Measurements from ENCODE around the gene TRABD2A. TPM values are rescaled to one million over a fixed set of nuclear protein-coding genes. Genes with fewer than 3 reads are reported as not detected.
A peak's percentile ranks its signal among the peaks of the same experiment; 100 is the strongest.

The TRABD2A gene
- total RNA-seq, 1 experiment from 2014 or later: 1.7 TPM

DNA sequence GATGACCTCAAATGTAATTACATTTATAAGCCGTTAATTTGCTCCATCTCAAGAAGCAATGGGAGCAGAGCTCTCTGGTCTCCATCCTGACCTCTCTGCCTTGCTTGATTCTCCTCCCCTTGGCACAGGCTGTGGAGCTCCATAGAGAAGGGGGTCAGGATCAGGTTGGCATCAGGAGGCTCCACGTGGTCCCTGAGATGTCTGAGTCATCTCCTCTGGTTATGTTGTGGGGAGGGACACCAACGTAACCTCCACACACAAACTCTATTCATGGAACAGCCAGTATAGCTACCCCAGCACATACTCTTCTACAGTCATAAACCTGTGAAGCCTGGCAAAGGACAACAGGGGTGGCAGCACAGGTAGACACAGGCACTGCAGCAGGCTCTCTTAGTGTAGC is 29.0 kb downstream of the TRABD2A start:
- Histone ChIP-seq H3K4me2 (ENCODE audit: insufficient read depth, insufficient read length, low read length) (no peak overlapping the region), H2BK15ac (ENCODE audit: low read depth, low read length) (no peak overlapping the region), H4K5ac (ENCODE audit: insufficient read length, low read depth, low read length) (no peak overlapping the region), H3K9ac (ENCODE audit: extremely low read depth, insufficient read length, low read length) (no peak overlapping the region), H4K20me1 (ENCODE audit: control insufficient read depth, insufficient read depth, insufficient read length) (no peaks in the 10 kb centered on the region), H2BK5ac (ENCODE audit: insufficient read length, low read length) (no peak overlapping the region), H2BK120ac (ENCODE audit: low read depth, low read length, poor library complexity, severe bottlenecking) (no peak overlapping the region), H3K4ac (ENCODE audit: low read depth, low read length) (no peak overlapping the region), H3K27ac (ENCODE audit: insufficient read length, low read depth, low read length) (no peak overlapping the region), H3K79me1 (ENCODE audit: insufficient read depth, low read depth, low read length, poor library complexity, severe bottlenecking) (no peaks in the 10 kb centered on the region), H2AK5ac (ENCODE audit: insufficient read length, low read length) (no peak overlapping the region), H3K4me1 (ENCODE audit: insufficient read depth, low read length) (peaks cover 5% of the 10 kb centered on the region; the same call in 1 of the 2 replicates), H4K8ac (replicated peaks; ENCODE audit: insufficient read length, low read depth, low read length) (no peak overlapping the region), H3K56ac (ENCODE audit: insufficient read length, low read depth, low read length) (no peak overlapping the region), H2BK12ac (ENCODE audit: insufficient read length, low read depth, low read length) (no peak overlapping the region), H3K9me3 (ENCODE audit: control insufficient read depth, low read depth, low read length) (no peaks in the 10 kb centered on the region), H3K18ac (ENCODE audit: insufficient read length, low read depth, low read length) (no peak overlapping the region), H2AFZ (ENCODE audit: low read length) (no peak overlapping the region), H2BK20ac (ENCODE audit: low read depth, low read length, poor library complexity, severe bottlenecking) (no peak overlapping the region), H3T11ph (ENCODE audit: low read length) (no peak overlapping the region), H3K23ac (ENCODE audit: insufficient read length, low read depth, low read length) (no peak overlapping the region), H4K91ac (ENCODE audit: insufficient read length, low read depth, low read length) (no peak overlapping the region), H3K27me3 (ENCODE audit: insufficient read depth, low read length) (peaks cover 12% of the 10 kb centered on the region; the same call in 1 of the 2 replicates), H3K79me2 (ENCODE audit: insufficient read depth, low read length) (no peaks in the 10 kb centered on the region), H3K23me2 (ENCODE audit: insufficient read length, low read depth, low read length, poor library complexity, severe bottlenecking) (no peaks in the 10 kb centered on the region), H3K14ac (ENCODE audit: insufficient read depth, low read length) (no peak overlapping the region)
- TF ChIP-seq, protein P1, sequence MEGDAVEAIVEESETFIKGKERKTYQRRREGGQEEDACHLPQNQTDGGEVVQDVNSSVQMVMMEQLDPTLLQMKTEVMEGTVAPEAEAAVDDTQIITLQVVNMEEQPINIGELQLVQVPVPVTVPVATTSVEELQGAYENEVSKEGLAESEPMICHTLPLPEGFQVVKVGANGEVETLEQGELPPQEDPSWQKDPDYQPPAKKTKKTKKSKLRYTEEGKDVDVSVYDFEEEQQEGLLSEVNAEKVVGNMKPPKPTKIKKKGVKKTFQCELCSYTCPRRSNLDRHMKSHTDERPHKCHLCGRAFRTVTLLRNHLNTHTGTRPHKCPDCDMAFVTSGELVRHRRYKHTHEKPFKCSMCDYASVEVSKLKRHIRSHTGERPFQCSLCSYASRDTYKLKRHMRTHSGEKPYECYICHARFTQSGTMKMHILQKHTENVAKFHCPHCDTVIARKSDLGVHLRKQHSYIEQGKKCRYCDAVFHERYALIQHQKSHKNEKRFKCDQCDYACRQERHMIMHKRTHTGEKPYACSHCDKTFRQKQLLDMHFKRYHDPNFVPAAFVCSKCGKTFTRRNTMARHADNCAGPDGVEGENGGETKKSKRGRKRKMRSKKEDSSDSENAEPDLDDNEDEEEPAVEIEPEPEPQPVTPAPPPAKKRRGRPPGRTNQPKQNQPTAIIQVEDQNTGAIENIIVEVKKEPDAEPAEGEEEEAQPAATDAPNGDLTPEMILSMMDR (conservative IDR thresholded peaks at IDR 0.05): no peak
- no peak for DNase-seq
- H3K4me1 Mint-ChIP-seq: peaks cover 20 to 22% of the 10 kb centered on the region in 2 experiments
- peaks cover 11 to 12% of the 10 kb centered on the region in 2 experiments for H3K9me3 Mint-ChIP-seq
- H3K27me3 Mint-ChIP-seq (ENCODE audit: low read depth): peaks cover 79% of the 10 kb centered on the region
- peak overlapping the region in 1 of 2 experiments; percentile 10; a peak in 1 of 5 replicates for H3K4me3 Mint-ChIP-seq
- peaks cover 0 to 6% (median 2%) of the 10 kb centered on the region in 3 experiments; a peak in 5 of 7 replicates for H3K36me3 Mint-ChIP-seq (ENCODE audit: insufficient read depth in 1 of 3, low read depth in 3 of 3)
- WGBS (ENCODE audit: extremely low coverage, insufficient read length, low lambda C conversion rate): no CpG with 5 or more reads among the region's 3 CpGs
- no peak overlapping the region for H3K27ac Mint-ChIP-seq
